Epidermal melanocyte (primary cell): ENCODE measurements around the gene C6orf120.

Experiments used
- DNase-seq: peaks from one replicate; pipeline ENCODE4 v3.0.0; 2011; ENCODE audit warnings: low spot score; ENCODE audit not compliant: insufficient read length

The C6orf120 gene

GRCh38 chr6:169701954-169702839, at the start of gene C6orf120, which contains the start of gene WDR27:
Gene C6orf120, plus strand, starts transcription at chr6:169702126. Its CDS starts 334 bp downstream, at chr6:169702460.
Gene WDR27, minus strand, starts transcription at chr6:169702029. Its CDS starts 13,024 bp downstream, at chr6:169689005.
- peak; percentile 85 for DNase-seq

- no peak for DNase-seq
Measured at GRCh38 chr6:169652896-169653295, 49.0 kb upstream of the C6orf120 start.

- no peak for DNase-seq
Measured at GRCh38 chr6:169653691-169654090, 48.2 kb upstream of the C6orf120 start.

- DNase-seq = peak; percentile 64
Measured at GRCh38 chr6:169654598-169655391, 47.1 kb upstream of the C6orf120 start.

- DNase-seq = no peak
Measured at GRCh38 chr6:169656546-169657283, 45.2 kb upstream of the C6orf120 start.

- DNase-seq = no peak
Measured at GRCh38 chr6:169657284-169657610, 44.7 kb upstream of the C6orf120 start.

GRCh38 chr6:169659820-169660610, 41.9 kb upstream of the C6orf120 start:
- DNase-seq = no peak

- DNase-seq = no peak
Measured at GRCh38 chr6:169660751-169661390, 41.1 kb upstream of the C6orf120 start.

- DNase-seq = no peak
Measured at GRCh38 chr6:169661391-169661756, 40.6 kb upstream of the C6orf120 start.

- no peak for DNase-seq
Measured at GRCh38 chr6:169663468-169663867, 38.5 kb upstream of the C6orf120 start.

GRCh38 chr6:169664227-169664626, 37.7 kb upstream of the C6orf120 start:
- no peak for DNase-seq

- DNase-seq = no peak
Measured at GRCh38 chr6:169665289-169665688, 36.6 kb upstream of the C6orf120 start.

- no peak for DNase-seq
Measured at GRCh38 chr6:169666441-169666840, 35.5 kb upstream of the C6orf120 start.

GRCh38 chr6:169667716-169668115, 34.2 kb upstream of the C6orf120 start:
- DNase-seq = no peak

- no peak for DNase-seq
Measured at GRCh38 chr6:169668203-169668847, 33.6 kb upstream of the C6orf120 start.

- DNase-seq = no peak
Measured at GRCh38 chr6:169669147-169669546, 32.8 kb upstream of the C6orf120 start.

- no peak for DNase-seq
Measured at GRCh38 chr6:169669889-169670288, 32.0 kb upstream of the C6orf120 start.

GRCh38 chr6:169671563-169671962, 30.4 kb upstream of the C6orf120 start:
- no peak for DNase-seq

- no peak for DNase-seq
Measured at GRCh38 chr6:169675011-169675410, 26.9 kb upstream of the C6orf120 start.

GRCh38 chr6:169677096-169677495, 24.8 kb upstream of the C6orf120 start:
- DNase-seq = no peak
